NCI-H2107 treated with DMSO at 0.1 percent for 48 hours (cell line): Measurements from ENCODE around the gene POLR2L.

Experiments used
- DNase-seq: peaks from one replicate; lab custom pipeline; 2025; ENCODE audit not compliant: unreplicated experiment; lab: John Stamatoyannopoulos, UW

The POLR2L gene

GRCh38 chr11:839875-840617 lies 2.3 kb downstream of the POLR2L start:
- DNase-seq: no peak

- no peak for DNase-seq
Observed at GRCh38 chr11:839280-839623, 3.1 kb downstream of the POLR2L start.

GRCh38 chr11:838441-839279 lies 3.7 kb downstream of the POLR2L start:
- DNase-seq: no peak

GRCh38 chr11:837990-838307 lies 4.4 kb downstream of the POLR2L start:
- DNase-seq: no peak

- DNase-seq: no peak
Observed at GRCh38 chr11:837189-837989, 4.9 kb downstream of the POLR2L start.

- no peak for DNase-seq
Observed at GRCh38 chr11:836700-837099, 5.6 kb downstream of the POLR2L start.

- no peak for DNase-seq
Observed at GRCh38 chr11:836274-836673, 6.1 kb downstream of the POLR2L start.

- no peak for DNase-seq
Observed at GRCh38 chr11:834371-835316, 7.7 kb downstream of the POLR2L start.

GRCh38 chr11:833849-834311 lies 8.4 kb downstream of the POLR2L start:
- DNase-seq: no peak

- no peak for DNase-seq
Observed at GRCh38 chr11:833114-833791, 9.1 kb downstream of the POLR2L start.

GRCh38 chr11:832529-833113 lies 9.7 kb downstream of the POLR2L start, which contains the start of gene CD151:
CD151 (plus strand) TSS chr11:832952; CDS start chr11:836070, 3,118 bp downstream.
- no peak for DNase-seq

- no peak for DNase-seq
Observed at GRCh38 chr11:831961-832528, 10.3 kb downstream of the POLR2L start.

GRCh38 chr11:831118-831864 lies 11.0 kb downstream of the POLR2L start:
- DNase-seq: no peak

- DNase-seq: peak; percentile 22
Observed at GRCh38 chr11:830295-831117, 11.8 kb downstream of the POLR2L start.

- no peak for DNase-seq
Observed at GRCh38 chr11:829847-830294, 12.5 kb downstream of the POLR2L start.

GRCh38 chr11:829176-829846 lies 13.0 kb downstream of the POLR2L start:
- DNase-seq: no peak
